ENCODE results near the gene PPARD. TPM values are rescaled to one million over a fixed set of nuclear protein-coding genes. Genes with fewer than 3 reads are reported as not detected.
"Not testable (repeated sequence)": the region's sequence is repeated elsewhere in the genome, so short reads cannot be mapped to it uniquely, and the experiment has no call there.

Gene PPARD
- total RNA-seq, 2 donors from 2014 or later, result 21.0 to 27.9 TPM

- H3K4me3 Mint-ChIP-seq, result peak overlapping the region; percentile 62
- peaks cover 20% of the 10 kb centered on the region for H3K4me1 Mint-ChIP-seq
- H3K36me3 Mint-ChIP-seq (ENCODE audit: low read depth), result peaks cover 43% of the 10 kb centered on the region
- H3K9me3 Mint-ChIP-seq, result no peaks in the 10 kb centered on the region
- H3K27ac Mint-ChIP-seq, result peak overlapping the region; percentile 92
- ATAC-seq (replicated peaks), result peak; percentile 88
- no peaks in the 10 kb centered on the region for H3K27me3 Mint-ChIP-seq
Measured at GRCh38 chr6:35327349-35328027, 14.9 kb upstream of the PPARD start.

DNA sequence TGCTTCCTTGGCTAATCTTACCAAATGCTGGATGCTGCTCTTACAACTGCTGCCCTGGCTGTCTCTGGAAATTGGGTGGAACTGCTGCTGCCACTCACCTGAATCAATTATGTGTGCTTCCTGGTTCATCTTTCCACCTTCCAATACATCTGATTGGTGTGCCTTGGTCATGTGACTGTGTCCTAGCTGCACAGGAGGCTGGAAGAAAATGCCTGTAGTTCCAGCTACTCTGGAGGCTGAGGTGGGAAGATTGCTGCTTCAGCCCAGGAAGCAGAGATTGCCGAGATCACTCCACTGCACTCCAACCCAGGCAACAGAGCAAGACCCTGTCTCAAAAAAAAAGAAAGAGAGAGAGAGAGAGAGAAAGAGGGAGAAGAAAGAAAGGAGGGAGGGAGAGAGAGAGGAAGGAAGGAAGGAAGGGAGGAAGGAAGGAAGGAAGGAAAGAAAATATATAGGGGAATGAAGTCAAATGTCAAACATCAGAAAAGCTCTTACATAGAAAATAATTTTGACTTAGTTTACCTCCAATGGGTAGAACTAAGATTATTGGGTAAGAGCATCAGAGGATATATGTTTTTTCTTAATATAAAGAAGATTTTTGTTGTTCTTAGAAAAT, 14.1 kb upstream of the PPARD start:
- H3K4me1 Mint-ChIP-seq, result peaks cover 22% of the 10 kb centered on the region
- H3K9me3 Mint-ChIP-seq, result no peaks in the 10 kb centered on the region
- H3K4me3 Mint-ChIP-seq, result peak overlapping the region; percentile 62
- H3K36me3 Mint-ChIP-seq (ENCODE audit: low read depth), result peaks cover 35% of the 10 kb centered on the region
- peak; percentile 47 for ATAC-seq (replicated peaks)
- H3K27me3 Mint-ChIP-seq, result no peaks in the 10 kb centered on the region
- peak overlapping the region; percentile 92 for H3K27ac Mint-ChIP-seq

DNA sequence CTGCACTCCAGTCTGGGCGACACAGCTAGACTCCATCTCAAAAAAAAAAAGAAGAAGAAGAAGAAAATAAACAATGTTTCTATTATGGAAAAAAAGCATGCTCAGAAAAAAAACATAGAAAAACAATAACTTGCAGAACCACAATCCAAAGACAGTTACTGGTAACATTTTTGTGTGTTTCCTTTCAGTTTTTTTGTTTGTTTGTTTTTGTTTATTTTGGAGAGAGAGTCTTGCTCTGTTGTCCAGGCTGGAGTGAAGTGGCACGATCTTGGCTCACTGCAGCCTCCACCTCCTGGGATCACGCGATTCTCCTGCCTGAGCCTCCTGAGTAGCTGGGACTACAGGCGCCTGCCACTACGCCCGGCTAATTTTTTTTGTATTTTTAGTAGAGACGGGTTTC, 13.4 kb upstream of the PPARD start:
- not testable (repeated sequence) for H3K27me3 Mint-ChIP-seq; H3K9me3 Mint-ChIP-seq; H3K27ac Mint-ChIP-seq; H3K4me3 Mint-ChIP-seq; ATAC-seq (replicated peaks)
- Mint-ChIP-seq H3K4me1 (peaks cover 22% of the 10 kb centered on the region), H3K36me3 (ENCODE audit: low read depth) (peaks cover 29% of the 10 kb centered on the region)

DNA sequence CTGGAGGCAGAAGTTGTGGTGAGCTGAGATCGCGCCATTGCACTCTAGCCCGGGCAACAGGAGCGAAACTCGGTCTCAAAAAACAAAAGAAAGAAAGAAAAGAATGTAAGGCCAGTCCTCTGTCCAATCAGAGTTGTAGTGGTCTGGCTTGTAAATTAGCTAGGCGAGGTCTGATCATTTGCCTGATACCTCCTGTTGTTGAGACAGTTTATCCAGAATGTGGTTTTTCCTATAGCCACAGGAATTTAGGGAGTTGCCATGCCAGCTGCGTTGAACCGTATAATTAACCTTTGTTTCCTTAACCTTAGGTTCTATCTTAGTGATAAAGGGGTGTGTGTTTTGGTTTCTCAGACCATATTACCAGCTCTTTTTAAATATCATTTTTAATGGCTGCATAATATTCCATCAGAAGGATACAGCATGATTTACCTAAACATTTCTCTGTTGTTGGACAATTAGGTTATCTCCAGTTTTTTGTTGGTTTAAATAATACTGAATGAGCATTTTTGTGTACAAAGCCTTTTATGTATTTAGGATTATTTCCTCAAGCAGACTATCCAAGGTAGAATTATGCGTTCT, 11.7 kb upstream of the PPARD start:
- H3K4me1 Mint-ChIP-seq, result peaks cover 22% of the 10 kb centered on the region
- peaks cover 4% of the 10 kb centered on the region for H3K9me3 Mint-ChIP-seq
- H3K27me3 Mint-ChIP-seq, result no peaks in the 10 kb centered on the region
- peaks cover 16% of the 10 kb centered on the region for H3K36me3 Mint-ChIP-seq (ENCODE audit: low read depth)
- H3K4me3 Mint-ChIP-seq, result no peak overlapping the region
- H3K27ac Mint-ChIP-seq, result no peak overlapping the region
- no peak for ATAC-seq (replicated peaks)

- Mint-ChIP-seq H3K4me1 (peaks cover 22% of the 10 kb centered on the region), H3K36me3 (ENCODE audit: low read depth) (peaks cover 16% of the 10 kb centered on the region), H3K27ac (peak overlapping the region; percentile 25), H3K4me3 (peak overlapping the region; percentile 73)
- not testable (repeated sequence) for H3K27me3 Mint-ChIP-seq, H3K9me3 Mint-ChIP-seq
- ATAC-seq (replicated peaks), result peak; percentile 83
Measured at GRCh38 chr6:35332074-35332887, 10.1 kb upstream of the PPARD start.

DNA sequence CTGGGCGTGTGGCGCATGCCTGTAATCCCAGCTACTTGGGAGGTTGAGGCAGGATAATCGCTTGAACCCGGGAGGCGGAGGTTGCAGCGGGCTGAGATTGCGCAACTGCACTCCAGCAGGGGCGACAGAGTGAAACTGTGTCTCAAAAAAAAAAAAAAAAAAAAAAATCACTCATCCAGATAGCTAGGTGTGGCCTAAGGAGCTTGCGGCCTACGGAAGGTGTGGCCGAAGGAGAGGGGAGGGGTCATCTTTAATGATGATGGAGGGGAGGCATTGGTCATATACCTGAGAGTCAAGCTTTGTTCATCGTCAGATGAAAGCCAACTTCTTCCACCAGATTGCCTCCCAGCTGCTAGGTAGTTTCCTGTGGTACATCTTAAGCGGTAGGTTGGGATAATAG, 801 bp upstream of the PPARD start:
- Mint-ChIP-seq H3K36me3 (ENCODE audit: low read depth) (peaks cover 34% of the 10 kb centered on the region), H3K27me3 (no peaks in the 10 kb centered on the region), H3K27ac (peak overlapping the region; percentile 99), H3K4me3 (peak overlapping the region; percentile 93), H3K4me1 (peaks cover 26% of the 10 kb centered on the region), H3K9me3 (no peaks in the 10 kb centered on the region)
- ATAC-seq (replicated peaks), result no peak

DNA sequence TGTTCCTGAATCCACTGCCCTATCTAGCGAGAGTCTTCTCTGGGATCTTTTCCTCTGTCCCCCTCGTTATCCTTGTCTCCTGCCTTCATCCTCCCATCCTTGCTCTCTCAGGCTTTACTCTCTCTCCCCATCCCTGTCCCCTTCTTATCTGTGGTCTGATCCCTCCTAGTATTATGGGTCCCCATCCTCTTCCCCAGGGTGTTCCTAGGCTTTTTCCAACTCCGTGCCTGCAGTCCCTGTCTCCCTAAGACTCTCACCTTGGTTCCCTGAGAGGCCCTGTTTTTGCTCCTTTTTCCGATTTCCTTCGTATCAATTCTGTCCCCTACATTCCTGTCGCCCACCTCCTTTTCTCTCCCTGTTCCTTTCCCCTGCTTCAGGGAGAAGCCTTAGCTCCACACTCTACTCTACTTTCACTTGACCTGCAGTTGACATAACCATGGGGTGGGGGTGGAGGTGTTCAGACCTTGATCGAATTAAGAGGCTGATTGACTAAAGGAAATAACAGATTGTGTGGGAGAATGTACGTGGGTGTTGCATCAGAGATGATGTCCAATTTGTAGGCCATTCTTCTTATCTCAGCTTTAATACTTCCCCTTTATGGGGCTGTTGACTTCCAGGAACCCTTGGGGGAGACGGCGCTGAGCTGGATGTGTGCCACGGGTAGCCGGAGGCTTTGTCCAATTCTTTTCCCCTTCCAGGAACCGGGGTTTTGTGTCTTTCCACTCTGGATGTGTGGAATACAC, 905 bp downstream of the PPARD start:
- no peaks in the 10 kb centered on the region for H3K9me3 Mint-ChIP-seq
- H3K27me3 Mint-ChIP-seq, result no peaks in the 10 kb centered on the region
- ATAC-seq (replicated peaks), result no peak
- peak overlapping the region; percentile 93 for H3K4me3 Mint-ChIP-seq
- peaks cover 51% of the 10 kb centered on the region for H3K36me3 Mint-ChIP-seq (ENCODE audit: low read depth)
- H3K4me1 Mint-ChIP-seq, result peaks cover 28% of the 10 kb centered on the region
- H3K27ac Mint-ChIP-seq, result peak overlapping the region; percentile 99

DNA sequence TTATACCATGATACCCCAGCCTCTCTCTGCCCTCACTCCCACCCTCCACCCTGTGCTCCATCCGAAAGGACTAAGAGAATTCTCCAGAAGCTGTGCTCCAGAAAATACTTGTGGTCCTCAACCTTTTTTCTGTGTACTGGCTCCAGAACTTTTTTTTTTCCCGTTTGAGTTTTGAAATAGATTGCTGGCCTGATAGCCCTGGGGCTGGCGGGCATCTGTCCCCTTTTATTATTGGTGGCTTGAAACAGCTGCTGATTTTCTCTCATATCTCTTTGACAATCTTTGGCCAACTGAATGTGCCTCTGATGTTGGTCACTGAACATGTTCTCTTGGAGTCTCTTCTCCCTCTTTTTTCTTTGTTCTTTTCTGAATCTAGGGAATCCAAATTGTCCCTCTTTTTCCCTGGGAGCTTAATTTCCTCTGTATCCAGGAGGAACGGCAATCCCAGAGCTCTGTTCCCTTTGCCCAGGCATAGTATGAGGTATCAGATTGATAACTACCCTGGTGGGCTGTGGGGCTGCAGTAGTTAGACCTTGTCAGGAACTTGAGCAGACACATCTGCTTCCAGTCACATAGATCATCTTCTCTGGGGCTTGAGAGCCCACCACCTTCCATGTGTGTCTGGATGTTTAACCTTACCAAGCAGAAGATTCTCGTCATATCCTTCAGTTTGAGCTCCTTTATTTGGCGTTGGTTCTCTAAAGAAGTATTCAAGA, 1.6 kb downstream of the PPARD start:
- Mint-ChIP-seq H3K36me3 (ENCODE audit: low read depth) (peaks cover 58% of the 10 kb centered on the region), H3K9me3 (no peaks in the 10 kb centered on the region), H3K4me1 (peaks cover 34% of the 10 kb centered on the region), H3K4me3 (peak overlapping the region; percentile 93), H3K27ac (peak overlapping the region; percentile 99), H3K27me3 (no peaks in the 10 kb centered on the region)
- no peak for ATAC-seq (replicated peaks)

DNA sequence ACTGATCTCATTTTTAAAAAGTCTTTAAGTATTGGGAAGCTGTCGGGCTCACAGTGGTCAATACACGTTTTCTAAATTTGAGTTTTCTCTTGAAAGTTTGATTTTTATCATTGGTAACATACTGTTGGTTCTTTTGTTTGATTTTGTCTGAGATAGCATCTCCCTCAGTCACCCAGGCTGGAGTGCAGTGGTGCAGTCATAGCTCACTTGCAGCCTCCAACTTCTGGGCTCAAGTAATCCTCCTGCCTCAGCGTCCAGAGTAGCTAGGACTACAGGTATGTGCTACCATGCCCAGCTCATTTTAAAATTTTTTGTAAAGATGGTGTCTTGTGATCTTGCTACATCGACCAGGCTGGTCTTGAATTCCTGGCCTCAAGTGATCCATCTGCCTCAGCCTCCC, 9.1 kb downstream of the PPARD start:
- Mint-ChIP-seq H3K4me1 (peaks cover 36% of the 10 kb centered on the region), H3K9me3 (no peaks in the 10 kb centered on the region), H3K27ac (peak overlapping the region; percentile 62), H3K27me3 (no peaks in the 10 kb centered on the region), H3K36me3 (ENCODE audit: low read depth) (peaks cover 96% of the 10 kb centered on the region), H3K4me3 (no peak overlapping the region)
- no peak for ATAC-seq (replicated peaks)

DNA sequence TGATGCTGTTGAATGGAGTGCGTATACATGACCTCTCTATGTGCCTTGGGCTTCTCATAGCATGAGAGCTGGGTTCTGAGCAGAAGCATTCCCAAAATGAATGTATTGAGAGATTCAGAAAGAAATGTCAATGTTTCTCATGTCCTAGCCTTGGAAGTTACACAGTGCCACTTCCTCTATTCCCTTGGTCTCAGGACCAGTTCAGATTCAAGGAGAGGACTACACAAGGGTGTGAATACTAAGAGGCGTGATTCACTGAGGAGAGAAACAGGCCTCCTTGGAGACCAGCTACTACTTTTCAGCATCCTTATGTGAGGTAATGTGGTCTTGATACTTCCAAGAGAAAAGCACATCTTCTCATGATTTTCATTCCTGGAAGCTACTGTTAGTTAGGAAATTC, 10.4 kb downstream of the PPARD start:
- H3K9me3 Mint-ChIP-seq, result no peaks in the 10 kb centered on the region
- peak overlapping the region; percentile 1 for H3K27ac Mint-ChIP-seq
- no peak for ATAC-seq (replicated peaks)
- peaks cover 96% of the 10 kb centered on the region for H3K36me3 Mint-ChIP-seq (ENCODE audit: low read depth)
- peaks cover 33% of the 10 kb centered on the region for H3K4me1 Mint-ChIP-seq
- H3K4me3 Mint-ChIP-seq, result no peak overlapping the region
- no peaks in the 10 kb centered on the region for H3K27me3 Mint-ChIP-seq

DNA sequence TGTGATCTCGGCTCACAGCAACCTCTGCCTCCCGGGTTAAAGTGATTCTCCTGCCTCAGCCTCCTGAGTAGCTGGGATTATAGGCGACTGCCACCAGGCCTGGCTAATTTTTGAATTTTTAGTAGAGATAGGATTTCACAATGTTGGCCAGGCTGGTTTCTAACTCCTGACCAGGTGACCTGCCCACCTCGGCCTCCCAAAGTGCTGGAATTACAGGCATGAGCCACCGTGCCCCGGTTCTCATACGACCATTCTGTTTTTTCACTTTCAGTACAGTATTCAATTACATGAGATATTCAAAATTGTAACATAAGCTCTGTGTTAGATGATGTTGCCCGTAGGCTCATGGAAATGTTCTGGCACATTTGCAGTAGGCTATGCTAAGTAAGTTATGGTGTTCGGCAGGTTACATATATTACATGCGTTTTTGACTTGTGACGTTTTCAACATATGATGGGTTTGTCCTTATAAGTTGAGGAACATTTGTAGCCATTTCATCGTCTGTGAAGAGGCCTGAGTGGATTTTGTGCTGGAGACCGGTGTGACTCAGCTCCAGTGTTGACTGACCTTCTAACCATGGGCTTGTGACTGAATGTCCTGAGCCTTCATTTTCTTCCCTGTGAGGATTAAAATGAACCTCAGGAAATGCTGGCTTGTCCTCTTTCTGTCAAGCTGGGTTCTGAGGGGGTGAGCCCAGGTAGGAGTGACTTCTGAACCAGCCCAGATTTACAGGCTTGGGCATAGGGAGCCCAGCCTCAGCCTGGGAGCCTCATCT, 12.2 kb downstream of the PPARD start:
- H3K4me3 Mint-ChIP-seq, result no peak overlapping the region
- no peaks in the 10 kb centered on the region for H3K27me3 Mint-ChIP-seq
- H3K36me3 Mint-ChIP-seq (ENCODE audit: low read depth), result peaks cover 92% of the 10 kb centered on the region
- no peak overlapping the region for H3K27ac Mint-ChIP-seq
- no peak for ATAC-seq (replicated peaks)
- no peaks in the 10 kb centered on the region for H3K9me3 Mint-ChIP-seq
- peaks cover 36% of the 10 kb centered on the region for H3K4me1 Mint-ChIP-seq

DNA sequence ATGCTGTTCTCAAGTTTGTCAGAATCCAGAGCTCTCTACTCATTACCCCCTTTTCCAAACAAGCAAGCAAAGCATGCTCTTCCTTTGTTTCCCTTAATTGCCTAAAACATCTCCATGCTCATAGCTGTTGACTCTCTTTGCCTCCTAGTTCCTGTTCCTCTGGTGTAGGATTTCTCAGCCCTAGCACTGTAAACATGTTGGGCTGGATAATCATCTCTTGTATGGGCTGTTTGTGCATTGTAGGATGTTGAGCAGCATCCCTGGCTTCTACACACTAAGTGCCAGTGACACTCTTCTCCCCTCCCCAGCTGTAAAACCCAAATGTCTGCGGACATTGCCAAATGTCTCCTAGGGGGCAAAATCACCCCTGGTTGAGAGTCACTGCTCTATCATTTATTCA, 14.0 kb downstream of the PPARD start:
- peaks cover 78% of the 10 kb centered on the region for H3K36me3 Mint-ChIP-seq (ENCODE audit: low read depth)
- H3K27me3 Mint-ChIP-seq, result no peaks in the 10 kb centered on the region
- no peak for ATAC-seq (replicated peaks)
- no peak overlapping the region for H3K27ac Mint-ChIP-seq
- H3K9me3 Mint-ChIP-seq, result no peaks in the 10 kb centered on the region
- peaks cover 29% of the 10 kb centered on the region for H3K4me1 Mint-ChIP-seq
- no peak overlapping the region for H3K4me3 Mint-ChIP-seq

GRCh38 chr6:35357677-35358076, 15.3 kb downstream of the PPARD start:
- Mint-ChIP-seq H3K9me3 (no peaks in the 10 kb centered on the region), H3K4me1 (peaks cover 37% of the 10 kb centered on the region), H3K27ac (peak overlapping the region; percentile 12), H3K27me3 (no peaks in the 10 kb centered on the region), H3K36me3 (ENCODE audit: low read depth) (peaks cover 65% of the 10 kb centered on the region), H3K4me3 (no peak overlapping the region)
- ATAC-seq (replicated peaks), result no peak
